Activated CD8-positive, alpha-beta T cell treated with anti-CD3 and anti-CD28 coated beads for 36 hours (primary cell): Measurements from ENCODE around the gene SNCAIP. TPM values are rescaled to one million over a fixed set of nuclear protein-coding genes. Genes with fewer than 3 reads are reported as not detected.
A peak's percentile ranks its signal among the peaks of the same experiment; 100 is the strongest.

Experiments
- ATAC-seq: fragments of 200-7000 bp; cut with Tn5 transposase; one replicate; pipeline ENCODE4 v1.10.0; 2021; ENCODE audit warnings: mild to moderate bottlenecking, moderate library complexity
- CTCF ChIA-PET: fragments of 350-600 bp; sonication (Branson Sonifier 250); formaldehyde crosslinking; loops from one replicate; lab custom pipeline; 2021; ENCODE audit warnings: antibody characterized with exemption; lab: Charles Lee
- POLR2A ChIA-PET: fragments of 350-600 bp; sonication (Branson Sonifier 250); formaldehyde crosslinking; loops from one replicate; lab custom pipeline; 2021; ENCODE audit warnings: antibody characterized with exemption; lab: Charles Lee
- DNase-seq: peaks from one replicate; pipeline ENCODE4 v3.0.0-alpha.2; 2020
- H3K27ac Mint-ChIP-seq: one replicate; pipeline ENCODE4 v1.8.0; 2021; ENCODE audit warnings: mild to moderate bottlenecking, mixed read lengths
- H3K27me3 Mint-ChIP-seq: one replicate; pipeline ENCODE4 v1.8.0; 2021; ENCODE audit warnings: mixed read lengths
- H3K36me3 Mint-ChIP-seq: one replicate; pipeline ENCODE4 v1.8.0; 2021; ENCODE audit warnings: low read depth, mixed read lengths
- H3K4me1 Mint-ChIP-seq: one replicate; pipeline ENCODE4 v1.8.0; 2021; ENCODE audit warnings: low read depth, mixed read lengths
- H3K4me3 Mint-ChIP-seq: one replicate; pipeline ENCODE4 v1.8.0; 2021; ENCODE audit warnings: mild to moderate bottlenecking, moderate library complexity, mixed read lengths
- H3K9me3 Mint-ChIP-seq: one replicate; pipeline ENCODE4 v1.8.0; 2021; ENCODE audit warnings: mixed read lengths
- CTCF ChIP-seq: fragments of 200-600 bp; IDR thresholded peaks from one replicate; pipeline ENCODE4 v1.8.0; 2022; ENCODE audit warnings: antibody characterized with exemption, mild to moderate bottlenecking
- intact Hi-C: fragments of 100-400 bp; cut with micrococcal nuclease; formaldehyde crosslinking; loops from one replicate; pipeline ENCODE4 v1.10.0; 2022
- total RNA-seq, 2 experiments: library from RNA; stranded (reverse); gene quantifications; one replicate each; pipeline ENCODE4 v1.2.3, GENCODE V29; 2021

The SNCAIP gene
- not detected for total RNA-seq

DNA sequence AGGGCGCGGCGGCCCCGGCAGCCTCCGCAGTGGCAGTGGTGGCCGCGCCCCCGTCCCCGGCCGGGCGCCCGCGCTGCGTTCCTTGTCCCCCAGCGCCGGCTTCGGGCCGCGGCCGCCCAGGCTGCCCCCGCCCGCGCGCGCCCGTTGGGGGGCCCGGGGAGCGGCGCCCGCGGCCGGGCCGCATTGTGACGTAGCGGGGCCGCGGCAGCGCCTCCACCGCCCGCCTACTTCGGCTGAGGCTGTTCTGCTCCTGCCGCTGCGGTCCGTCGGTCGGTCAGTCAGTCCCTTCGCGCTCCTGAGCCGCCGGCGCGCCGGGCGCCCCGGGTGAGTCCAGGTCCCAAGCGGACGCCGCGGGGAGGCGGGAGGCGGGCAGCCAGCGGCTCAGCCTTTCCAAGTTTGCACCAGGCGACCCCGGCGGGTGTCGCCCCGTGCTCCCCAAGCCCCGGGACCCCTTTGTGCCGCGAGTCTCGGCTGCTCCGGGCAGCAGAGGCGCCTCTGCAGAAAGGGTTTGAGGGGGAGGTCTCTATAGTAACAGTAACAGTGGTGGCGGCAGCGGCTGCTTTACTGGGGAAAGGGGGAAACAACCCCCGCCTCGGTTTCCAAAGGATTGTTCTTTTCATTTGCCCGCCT is at the start of gene SNCAIP:
SNCAIP (plus strand) TSS at position 277 of the 630 bp plus-strand sequence. CDS start 78,898 bp downstream, outside the sequence.
- H3K27me3 Mint-ChIP-seq: peaks cover 49% of the 10 kb centered on the region
- H3K9me3 Mint-ChIP-seq: no peaks in the 10 kb centered on the region
- peaks cover 4% of the 10 kb centered on the region for H3K4me1 Mint-ChIP-seq
- peak; percentile 24 for ATAC-seq
- ChIA-PET POLR2A (no interaction called here), CTCF (no interaction called here)
- no peak within 1 kb of the TSS for H3K4me3 Mint-ChIP-seq
- H3K36me3 Mint-ChIP-seq: no peaks in the 10 kb centered on the region
- no peak for TF ChIP-seq CTCF
- intact Hi-C loops: no loop called here
- H3K27ac Mint-ChIP-seq: no peak within 1 kb of the TSS
- DNase-seq: no peak

DNA sequence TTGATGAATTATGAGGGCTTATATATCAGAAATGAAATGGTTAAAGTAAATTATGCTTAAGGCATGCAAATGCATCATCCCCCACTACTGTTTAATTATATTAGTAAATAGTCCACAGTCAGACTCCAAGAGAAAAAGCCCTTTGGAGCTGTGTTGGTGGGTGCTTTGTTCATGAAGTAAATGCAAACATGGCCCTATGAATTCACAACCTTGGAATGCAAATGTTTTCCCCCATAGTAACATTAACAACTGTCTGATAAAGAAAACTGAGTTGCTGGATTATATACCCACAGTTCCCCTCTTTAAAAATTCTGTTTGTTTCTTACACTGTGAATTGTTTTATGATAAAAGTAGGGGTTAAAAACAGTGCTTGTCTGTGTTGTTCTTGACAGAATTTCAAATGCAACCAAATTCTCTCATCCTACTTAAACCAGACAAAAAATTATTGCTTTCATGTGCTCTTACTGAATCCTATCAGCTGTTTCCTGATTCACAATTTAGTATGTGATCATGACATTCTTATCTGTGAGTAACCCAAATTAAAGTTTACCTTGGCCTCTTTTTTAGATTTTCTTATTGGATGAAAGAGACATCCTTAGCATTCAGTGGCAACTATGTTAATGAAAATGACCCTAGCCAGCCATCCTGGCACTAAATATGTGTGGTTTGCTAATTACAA is 48.5 kb upstream of the SNCAIP start:
- no peaks in the 10 kb centered on the region for H3K36me3 Mint-ChIP-seq
- intact Hi-C loops: no loop called here
- no peak for TF ChIP-seq CTCF

GRCh38 chr5:122264610-122265009 is 47.4 kb upstream of the SNCAIP start:
- intact Hi-C loops: no loop called here
- POLR2A ChIA-PET: no interaction called here

More for the DNA sequence above, 48.5 kb upstream of the SNCAIP start:
- DNase-seq: no peak
- no peak overlapping the region for H3K27ac Mint-ChIP-seq
- H3K9me3 Mint-ChIP-seq: no peaks in the 10 kb centered on the region
- H3K27me3 Mint-ChIP-seq: no peaks in the 10 kb centered on the region
- POLR2A ChIA-PET: no interaction called here
- CTCF ChIA-PET: no interaction called here
- H3K4me1 Mint-ChIP-seq: no peaks in the 10 kb centered on the region
- no peak overlapping the region for H3K4me3 Mint-ChIP-seq
- ATAC-seq: no peak

GRCh38 chr5:122267185-122267584 is 44.9 kb upstream of the SNCAIP start:
- no peaks in the 10 kb centered on the region for H3K27me3 Mint-ChIP-seq
- ATAC-seq: no peak
- no peak overlapping the region for H3K27ac Mint-ChIP-seq
- intact Hi-C loops: no loop called here
- no peaks in the 10 kb centered on the region for H3K4me1 Mint-ChIP-seq
- TF ChIP-seq CTCF: no peak
- POLR2A ChIA-PET: no interaction called here
- H3K9me3 Mint-ChIP-seq: peaks cover 2% of the 10 kb centered on the region
- H3K36me3 Mint-ChIP-seq: no peaks in the 10 kb centered on the region
- CTCF ChIA-PET: no interaction called here
- no peak overlapping the region for H3K4me3 Mint-ChIP-seq
- DNase-seq: no peak

More at GRCh38 chr5:122264610-122265009, 47.4 kb upstream of the SNCAIP start:
- no peak overlapping the region for H3K4me3 Mint-ChIP-seq
- no peaks in the 10 kb centered on the region for H3K4me1 Mint-ChIP-seq
- no peak for TF ChIP-seq CTCF
- DNase-seq (no peak), ATAC-seq (no peak)
- H3K27me3 Mint-ChIP-seq: no peaks in the 10 kb centered on the region
- H3K9me3 Mint-ChIP-seq: no peaks in the 10 kb centered on the region
- CTCF ChIA-PET: no interaction called here
- H3K36me3 Mint-ChIP-seq: no peaks in the 10 kb centered on the region
- no peak overlapping the region for H3K27ac Mint-ChIP-seq

DNA sequence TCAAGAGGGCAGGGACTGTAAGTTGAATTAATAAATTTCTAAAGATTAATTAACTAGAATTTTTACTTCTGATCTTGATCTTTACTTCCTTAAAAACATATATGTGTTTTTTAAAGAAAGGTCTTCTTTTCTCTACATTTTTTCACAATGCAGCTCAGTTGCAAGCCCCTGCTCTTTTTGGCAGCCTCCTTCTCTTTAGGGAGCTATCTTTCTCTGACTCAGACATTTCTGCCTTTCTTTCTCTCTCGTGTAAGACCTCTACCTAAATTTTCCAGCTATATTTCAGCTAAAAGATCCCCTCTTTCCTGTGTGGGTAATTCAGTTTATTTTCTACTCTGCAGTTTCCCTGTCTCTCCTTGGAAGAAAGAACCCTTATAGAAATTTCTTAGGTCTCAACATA is 38.3 kb upstream of the SNCAIP start:
- no peak overlapping the region for H3K4me3 Mint-ChIP-seq
- peaks cover 5% of the 10 kb centered on the region for H3K9me3 Mint-ChIP-seq
- no peak for DNase-seq
- no peaks in the 10 kb centered on the region for H3K36me3 Mint-ChIP-seq
- no peak for ATAC-seq
- no peak overlapping the region for H3K27ac Mint-ChIP-seq
- H3K27me3 Mint-ChIP-seq: no peaks in the 10 kb centered on the region
- ChIA-PET CTCF (no interaction called here), POLR2A (no interaction called here)
- no peak for TF ChIP-seq CTCF
- intact Hi-C loops: no loop called here
- no peaks in the 10 kb centered on the region for H3K4me1 Mint-ChIP-seq
